ENCODE results near the gene TST.
A peak's percentile ranks its signal among the peaks of the same experiment; 100 is the strongest.

The TST gene

DNA sequence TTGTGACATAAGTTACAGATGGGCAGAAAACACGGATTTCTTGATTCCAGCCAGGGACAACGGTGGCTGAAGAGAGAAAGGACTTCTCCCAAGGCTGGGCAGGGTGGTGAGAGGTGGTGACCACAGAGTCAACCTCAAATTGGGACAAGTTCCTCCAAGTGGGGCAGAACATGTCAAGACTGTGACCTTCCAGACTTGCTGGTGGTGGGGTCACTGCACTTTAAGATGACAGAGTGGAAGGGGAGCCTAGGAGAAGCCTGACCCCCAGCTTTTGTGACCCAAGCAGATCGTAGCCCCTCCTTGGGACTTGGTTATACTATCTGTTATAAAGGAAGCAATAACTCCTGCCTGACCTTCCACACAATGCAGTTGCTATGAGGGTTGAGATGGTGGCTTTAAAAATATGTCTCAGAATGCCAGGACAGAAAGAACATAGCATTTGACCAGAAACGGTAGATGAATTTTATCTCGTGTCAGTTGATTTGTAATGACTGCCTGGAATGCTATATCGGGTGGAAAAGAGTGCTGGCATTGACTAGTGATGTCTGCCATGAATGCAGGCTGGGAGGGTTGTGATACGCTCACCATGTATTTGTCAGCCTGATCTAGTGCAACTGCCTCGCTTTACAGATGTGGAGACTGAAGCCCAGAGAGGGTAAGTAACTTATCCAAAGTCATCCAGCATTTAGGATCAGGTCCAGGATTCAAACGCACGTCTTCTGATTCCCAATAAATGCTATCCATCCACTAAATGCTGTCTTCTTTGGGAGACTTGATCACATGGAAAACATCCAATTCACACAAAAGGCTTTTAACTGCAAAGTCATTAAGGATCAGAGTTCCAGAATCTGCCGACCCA, 18.3 kb downstream of the TST start:
- no peak overlapping the region for H2AFZ ChIP-seq (ENCODE audit: low read depth, low read length)
- H4K20me1 ChIP-seq (ENCODE audit: insufficient read depth, low read length), result no peaks in the 10 kb centered on the region
- H3K4me3 ChIP-seq (ENCODE audit: low read length), result no peak overlapping the region
- no peaks in the 10 kb centered on the region for H3K79me2 ChIP-seq (ENCODE audit: low read length)
- TF ChIP-seq, protein P1, sequence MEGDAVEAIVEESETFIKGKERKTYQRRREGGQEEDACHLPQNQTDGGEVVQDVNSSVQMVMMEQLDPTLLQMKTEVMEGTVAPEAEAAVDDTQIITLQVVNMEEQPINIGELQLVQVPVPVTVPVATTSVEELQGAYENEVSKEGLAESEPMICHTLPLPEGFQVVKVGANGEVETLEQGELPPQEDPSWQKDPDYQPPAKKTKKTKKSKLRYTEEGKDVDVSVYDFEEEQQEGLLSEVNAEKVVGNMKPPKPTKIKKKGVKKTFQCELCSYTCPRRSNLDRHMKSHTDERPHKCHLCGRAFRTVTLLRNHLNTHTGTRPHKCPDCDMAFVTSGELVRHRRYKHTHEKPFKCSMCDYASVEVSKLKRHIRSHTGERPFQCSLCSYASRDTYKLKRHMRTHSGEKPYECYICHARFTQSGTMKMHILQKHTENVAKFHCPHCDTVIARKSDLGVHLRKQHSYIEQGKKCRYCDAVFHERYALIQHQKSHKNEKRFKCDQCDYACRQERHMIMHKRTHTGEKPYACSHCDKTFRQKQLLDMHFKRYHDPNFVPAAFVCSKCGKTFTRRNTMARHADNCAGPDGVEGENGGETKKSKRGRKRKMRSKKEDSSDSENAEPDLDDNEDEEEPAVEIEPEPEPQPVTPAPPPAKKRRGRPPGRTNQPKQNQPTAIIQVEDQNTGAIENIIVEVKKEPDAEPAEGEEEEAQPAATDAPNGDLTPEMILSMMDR (IDR thresholded peaks at IDR 0.05; ENCODE audit: low read depth, low read length), result no peak
- H3K27me3 ChIP-seq (ENCODE audit: low read depth, low read length), result peaks cover 39% of the 10 kb centered on the region
- H3K4me1 ChIP-seq (ENCODE audit: low read length), result no peaks in the 10 kb centered on the region
- H3K27ac ChIP-seq (ENCODE audit: low read length), result no peak overlapping the region
- H3K9me3 ChIP-seq (ENCODE audit: insufficient read depth, low read length), result no peaks in the 10 kb centered on the region
- H3K4me2 ChIP-seq (ENCODE audit: low read length), result no peak overlapping the region
- no peak overlapping the region for H3K9ac ChIP-seq (ENCODE audit: low read length)
- H3K36me3 ChIP-seq (replicated peaks; ENCODE audit: low read depth, low read length), result no peaks in the 10 kb centered on the region

GRCh38 chr22:36999463-36999862, 19.8 kb downstream of the TST start:
- TF ChIP-seq EZH2phosphoT487 (IDR thresholded peaks at IDR 0.05; ENCODE audit: low read depth), result no peak
- TF ChIP-seq, protein P1 (IDR thresholded peaks at IDR 0.05; ENCODE audit: low read depth, low read length), result no peak
- no peak overlapping the region for H3K4me3 ChIP-seq (ENCODE audit: low read length)
- no peak overlapping the region for H3K4me2 ChIP-seq (ENCODE audit: low read length)
- H3K27ac ChIP-seq (ENCODE audit: low read length), result no peak overlapping the region
- H4K20me1 ChIP-seq (ENCODE audit: insufficient read depth, low read length), result no peaks in the 10 kb centered on the region
- H2AFZ ChIP-seq (ENCODE audit: low read depth, low read length), result no peak overlapping the region
- no peaks in the 10 kb centered on the region for H3K79me2 ChIP-seq (ENCODE audit: low read length)
- H3K36me3 ChIP-seq (replicated peaks; ENCODE audit: low read depth, low read length), result no peaks in the 10 kb centered on the region
- H3K9me3 ChIP-seq (ENCODE audit: insufficient read depth, low read length), result no peaks in the 10 kb centered on the region
- no peak overlapping the region for H3K9ac ChIP-seq (ENCODE audit: low read length)
- no peaks in the 10 kb centered on the region for H3K4me1 ChIP-seq (ENCODE audit: low read length)
- H3K27me3 ChIP-seq (ENCODE audit: low read depth, low read length), result peaks cover 29% of the 10 kb centered on the region

GRCh38 chr22:36998620-36999351, 20.5 kb downstream of the TST start:
- H3K27me3 ChIP-seq (ENCODE audit: low read depth, low read length), result peaks cover 30% of the 10 kb centered on the region

DNA sequence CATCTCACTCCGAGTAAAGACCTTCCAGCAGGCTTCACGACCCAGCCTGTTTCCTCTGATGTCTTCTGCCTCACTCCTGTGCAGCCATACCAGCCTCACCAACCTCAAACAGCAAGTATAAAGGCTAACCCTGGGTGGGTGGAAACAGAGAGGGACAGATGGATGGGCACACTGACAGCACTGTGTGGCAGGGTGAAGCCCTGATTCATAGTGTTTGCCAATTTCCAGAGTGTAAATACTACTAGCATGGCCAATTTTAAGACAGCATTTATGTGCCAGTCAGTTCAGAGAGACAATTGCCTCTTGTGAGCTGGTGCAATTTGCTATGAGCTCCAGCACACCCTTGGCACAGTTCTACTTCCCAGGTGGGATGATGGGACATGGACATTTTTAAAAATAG, 21.5 kb downstream of the TST start:
- no peaks in the 10 kb centered on the region for H4K20me1 ChIP-seq (ENCODE audit: insufficient read depth, low read length)
- no peak overlapping the region for H2AFZ ChIP-seq (ENCODE audit: low read depth, low read length)
- H3K79me2 ChIP-seq (ENCODE audit: low read length), result no peaks in the 10 kb centered on the region
- H3K9me3 ChIP-seq (ENCODE audit: insufficient read depth, low read length), result no peaks in the 10 kb centered on the region
- H3K4me1 ChIP-seq (ENCODE audit: low read length), result no peaks in the 10 kb centered on the region
- H3K9ac ChIP-seq (ENCODE audit: low read length), result no peak overlapping the region
- no peaks in the 10 kb centered on the region for H3K36me3 ChIP-seq (replicated peaks; ENCODE audit: low read depth, low read length)
- no peak overlapping the region for H3K4me3 ChIP-seq (ENCODE audit: low read length)
- no peak overlapping the region for H3K4me2 ChIP-seq (ENCODE audit: low read length)
- no peak overlapping the region for H3K27ac ChIP-seq (ENCODE audit: low read length)
- peaks cover 32% of the 10 kb centered on the region for H3K27me3 ChIP-seq (ENCODE audit: low read depth, low read length)
- no peak for TF ChIP-seq EZH2phosphoT487 (IDR thresholded peaks at IDR 0.05; ENCODE audit: low read depth)
- TF ChIP-seq, protein P1 (IDR thresholded peaks at IDR 0.05; ENCODE audit: low read depth, low read length), result no peak

More at GRCh38 chr22:36998620-36999351, 20.5 kb downstream of the TST start:
- no peaks in the 10 kb centered on the region for H4K20me1 ChIP-seq (ENCODE audit: insufficient read depth, low read length)
- no peaks in the 10 kb centered on the region for H3K4me1 ChIP-seq (ENCODE audit: low read length)
- TF ChIP-seq EZH2phosphoT487 (IDR thresholded peaks at IDR 0.05; ENCODE audit: low read depth), result no peak
- TF ChIP-seq, protein P1 (IDR thresholded peaks at IDR 0.05; ENCODE audit: low read depth, low read length), result peak; percentile 36
- H3K9me3 ChIP-seq (ENCODE audit: insufficient read depth, low read length), result no peaks in the 10 kb centered on the region
- no peaks in the 10 kb centered on the region for H3K79me2 ChIP-seq (ENCODE audit: low read length)
- no peak overlapping the region for H3K4me2 ChIP-seq (ENCODE audit: low read length)
- no peak overlapping the region for H2AFZ ChIP-seq (ENCODE audit: low read depth, low read length)
- H3K4me3 ChIP-seq (ENCODE audit: low read length), result no peak overlapping the region
- H3K27ac ChIP-seq (ENCODE audit: low read length), result no peak overlapping the region
- H3K36me3 ChIP-seq (replicated peaks; ENCODE audit: low read depth, low read length), result no peaks in the 10 kb centered on the region
- H3K9ac ChIP-seq (ENCODE audit: low read length), result no peak overlapping the region

All from OCI-LY3 (cell line).